Inferior parietal cortex (tissue), 1 donor: Measurements from ENCODE around the gene PTPRH.
A peak's percentile ranks its signal among the peaks of the same experiment; 100 is the strongest.
"Not testable (repeated sequence)": the region's sequence is repeated elsewhere in the genome, so short reads cannot be mapped to it uniquely, and the experiment has no call there.

Experiments
- DNase-seq: peaks from one replicate; pipeline ENCODE4 v3.0.0-alpha.2; 2016; ENCODE audit errors: extremely low spot score

The PTPRH gene

DNA sequence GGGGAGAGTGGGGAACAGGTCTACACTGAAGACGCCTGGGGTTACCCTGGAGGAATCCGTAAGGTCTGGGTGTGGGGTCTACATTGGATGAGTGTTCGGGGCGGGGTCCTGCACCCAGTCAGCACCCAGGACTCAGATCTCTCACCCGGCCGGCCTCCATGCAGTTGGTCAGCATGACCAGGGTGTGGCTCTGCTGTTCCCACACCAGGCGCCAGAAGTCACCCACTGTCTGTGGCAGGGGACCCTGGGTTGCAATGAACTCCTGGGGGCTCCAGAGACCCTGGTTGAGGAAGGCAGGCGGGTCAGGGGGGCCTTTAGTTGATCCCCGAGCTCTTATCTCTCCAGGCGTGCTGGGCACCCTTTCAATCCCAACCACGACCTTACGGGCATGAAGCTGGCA lies 23.2 kb downstream of the PTPRH start:
- no peak for DNase-seq

DNA sequence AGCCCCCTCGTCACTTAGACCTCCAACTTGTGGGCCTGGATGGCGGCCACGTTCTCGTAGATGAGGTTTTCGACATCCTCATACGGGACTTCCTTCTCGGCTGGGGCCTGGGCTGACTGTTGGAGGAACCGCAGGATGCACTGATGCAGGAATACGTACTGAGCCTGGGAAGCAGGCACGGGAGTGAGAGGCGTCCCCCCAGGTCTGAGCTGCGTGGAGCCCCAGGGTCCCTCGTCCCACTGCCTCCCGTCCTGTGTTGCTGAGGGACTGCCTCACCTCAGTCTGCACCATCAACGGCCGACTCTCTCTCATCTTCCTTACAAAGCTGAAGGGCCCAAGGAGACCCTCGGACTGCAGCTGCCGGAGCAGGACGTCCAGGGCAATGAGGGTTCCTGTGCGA lies 27.6 kb downstream of the PTPRH start:
- DNase-seq, result no peak

DNA sequence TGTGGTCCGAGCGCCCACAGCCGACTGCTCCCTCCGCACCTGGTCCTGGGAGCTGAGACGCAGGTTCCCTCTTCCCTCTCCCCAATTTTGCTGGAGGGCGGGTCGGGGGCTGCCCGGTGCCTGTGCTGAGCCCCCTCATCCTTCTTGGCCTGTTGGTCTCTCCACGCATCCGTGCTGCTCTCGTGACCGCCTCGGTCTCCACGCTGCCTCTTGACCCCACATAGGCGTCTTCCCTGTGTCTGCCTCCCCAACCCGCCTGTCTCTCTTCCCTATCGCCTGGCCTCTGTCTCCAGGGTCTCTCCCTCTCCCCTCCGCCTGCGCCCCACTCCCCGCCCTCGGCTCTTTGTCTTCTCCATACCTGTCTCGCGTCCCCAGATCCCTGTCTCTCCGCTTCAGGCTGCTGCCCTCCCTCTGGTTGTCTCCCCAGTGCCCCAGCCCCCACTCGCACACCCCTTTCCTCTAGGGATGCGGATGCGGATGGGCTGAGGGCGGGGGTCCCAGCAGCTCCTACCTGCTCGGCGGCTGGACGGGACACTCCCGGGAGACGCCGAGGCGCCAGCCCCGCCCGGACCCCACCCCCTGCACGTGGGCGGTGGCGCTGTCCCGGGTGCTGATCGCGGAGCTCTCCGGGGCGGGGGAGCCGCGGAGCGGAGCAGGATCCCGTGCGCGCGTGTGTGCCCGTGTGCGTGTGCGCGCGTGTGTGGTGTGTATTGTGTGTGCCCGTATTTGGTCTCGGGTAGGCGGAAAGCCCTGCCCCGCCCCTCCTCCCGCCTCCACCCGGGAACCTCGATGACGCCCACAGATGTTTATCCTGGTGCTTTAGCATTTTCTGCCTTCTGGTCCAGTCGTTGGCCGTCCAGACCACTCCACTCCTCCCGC lies 29.5 kb downstream of the PTPRH start, which contains the start of gene SYT5:
Gene SYT5 (minus strand): TSS at position 684 of the 879 bp plus-strand sequence. CDS start 1,248 bp downstream, outside the sequence.
- no peak for DNase-seq

DNA sequence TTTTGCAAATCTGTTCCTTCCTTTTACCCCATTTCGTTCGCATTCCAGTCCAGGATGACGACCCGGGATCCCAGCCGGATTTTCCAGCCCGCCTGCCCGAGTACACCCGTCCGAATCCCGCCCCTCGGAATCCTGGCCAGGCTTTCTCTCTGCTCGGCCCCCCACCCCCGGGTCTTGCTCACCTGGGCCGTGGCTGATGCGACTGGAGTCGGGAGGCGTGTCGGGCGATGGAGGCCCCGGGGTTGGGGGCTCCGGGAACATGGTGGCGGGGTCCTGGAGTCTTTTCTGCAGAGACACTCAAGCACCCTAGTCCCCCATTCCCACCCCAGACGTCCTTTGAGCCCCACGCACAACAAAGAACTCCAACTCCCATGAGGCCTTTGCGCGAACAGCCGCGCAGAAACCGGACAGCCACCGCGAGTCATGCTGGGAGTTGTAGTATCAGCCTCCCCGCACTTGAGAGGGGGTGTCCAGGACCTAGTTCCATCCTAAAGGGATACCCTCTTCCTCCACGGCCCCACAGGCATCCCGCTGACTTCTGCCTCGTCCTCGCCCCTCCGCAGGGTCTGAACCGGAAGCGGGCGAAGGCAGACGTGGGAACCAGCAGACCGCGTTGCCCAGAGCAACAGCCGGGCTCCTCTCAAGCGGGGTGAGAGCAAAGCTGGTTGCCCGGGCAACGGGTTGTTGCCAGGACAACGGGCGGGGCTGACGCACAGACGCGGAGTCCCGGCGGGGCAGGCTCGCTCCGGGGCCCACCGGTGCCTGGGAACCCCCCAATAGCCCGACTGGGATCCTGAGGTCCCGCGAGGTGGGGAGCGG lies 30.3 kb downstream of the PTPRH start:
- peak; percentile 80 for DNase-seq

DNA sequence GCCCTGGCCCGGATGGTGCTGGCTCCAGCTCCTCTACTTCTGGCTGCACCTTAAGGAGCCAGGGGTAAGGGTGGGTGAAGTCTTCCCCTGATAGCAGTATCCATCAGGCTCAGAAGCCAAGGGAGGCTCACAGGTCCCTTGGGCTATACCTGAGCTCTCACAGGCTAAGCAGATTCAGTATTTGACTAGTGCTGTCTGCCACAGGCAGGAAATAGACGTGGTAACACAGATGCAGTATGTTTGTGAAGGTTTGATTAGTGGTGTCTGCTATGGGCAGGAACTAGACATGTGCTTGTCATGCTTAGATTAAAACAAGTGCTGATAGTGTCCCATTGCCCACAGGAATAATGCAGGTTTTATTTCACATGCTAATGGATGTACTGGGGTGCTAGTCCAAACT lies 33.2 kb downstream of the PTPRH start:
- DNase-seq, result no peak

DNA sequence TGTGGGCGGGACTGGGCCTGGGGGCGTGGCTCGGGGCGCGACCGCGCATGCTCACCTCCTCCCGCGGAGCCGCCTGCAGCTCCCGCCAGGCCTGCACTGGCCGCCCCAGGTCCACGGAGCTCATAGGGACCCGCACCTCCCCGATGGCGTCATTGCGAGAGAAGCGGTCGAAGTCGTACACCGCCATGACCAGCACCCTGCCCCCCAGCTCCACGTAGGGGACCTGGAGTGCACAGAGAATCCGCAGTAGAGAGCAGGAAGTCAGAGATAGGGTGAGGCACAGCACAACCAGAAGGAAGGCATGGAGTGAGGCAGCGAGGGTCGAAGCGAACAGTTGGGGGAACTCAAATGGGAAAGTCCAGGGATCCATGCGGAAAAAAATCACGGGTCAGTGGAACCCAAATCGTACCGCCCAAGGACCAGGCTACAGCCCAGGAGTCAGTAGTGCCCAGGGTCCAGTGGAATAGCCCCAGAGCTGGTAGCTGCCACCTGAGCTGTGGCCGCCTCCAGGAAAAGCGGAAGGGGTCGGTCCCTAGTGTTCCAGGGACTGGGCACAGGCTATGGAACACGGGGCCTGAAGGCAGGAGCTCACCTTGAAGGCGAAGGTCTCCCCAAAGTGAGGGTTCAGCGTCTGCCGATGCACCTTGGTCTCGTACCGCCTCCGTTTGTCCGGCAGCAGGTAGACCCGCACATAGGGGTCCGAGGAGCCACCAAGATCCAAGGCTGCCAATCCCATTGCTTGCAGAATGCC lies 34.0 kb downstream of the PTPRH start:
- no peak for DNase-seq

DNA sequence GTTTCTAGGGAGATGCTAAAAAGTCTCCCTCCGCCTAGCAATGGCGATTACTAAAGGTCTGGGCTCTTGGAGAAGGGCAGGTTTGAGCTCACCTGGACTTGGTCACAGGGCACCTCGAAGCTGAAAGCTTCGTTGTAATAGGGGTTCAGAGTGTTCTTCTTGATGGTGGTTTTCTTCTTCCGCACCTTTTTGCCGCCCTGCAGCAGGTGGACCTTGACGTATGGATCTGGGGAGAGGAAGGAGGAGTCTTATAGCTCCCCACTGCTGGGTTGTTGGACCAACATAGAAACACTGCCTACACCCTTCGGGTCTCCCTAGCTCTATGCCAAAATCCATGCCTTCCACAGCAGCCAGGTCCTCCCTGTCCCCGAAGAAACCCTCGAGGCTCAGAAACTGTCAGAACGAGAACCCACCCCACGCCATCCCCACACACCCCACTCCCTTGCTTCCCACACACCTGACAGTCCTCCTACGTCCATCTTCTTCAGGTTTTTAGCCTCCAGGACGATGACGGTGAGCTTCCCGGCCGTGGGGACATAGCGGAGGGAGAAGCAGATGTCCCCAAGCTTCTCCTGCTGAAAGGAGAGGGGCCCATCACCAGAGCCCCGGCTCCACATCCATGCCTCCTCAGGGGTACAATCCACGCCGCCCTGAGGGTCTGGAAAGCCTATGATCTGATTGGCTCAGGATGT lies 34.7 kb downstream of the PTPRH start:
- no peak for DNase-seq

DNA sequence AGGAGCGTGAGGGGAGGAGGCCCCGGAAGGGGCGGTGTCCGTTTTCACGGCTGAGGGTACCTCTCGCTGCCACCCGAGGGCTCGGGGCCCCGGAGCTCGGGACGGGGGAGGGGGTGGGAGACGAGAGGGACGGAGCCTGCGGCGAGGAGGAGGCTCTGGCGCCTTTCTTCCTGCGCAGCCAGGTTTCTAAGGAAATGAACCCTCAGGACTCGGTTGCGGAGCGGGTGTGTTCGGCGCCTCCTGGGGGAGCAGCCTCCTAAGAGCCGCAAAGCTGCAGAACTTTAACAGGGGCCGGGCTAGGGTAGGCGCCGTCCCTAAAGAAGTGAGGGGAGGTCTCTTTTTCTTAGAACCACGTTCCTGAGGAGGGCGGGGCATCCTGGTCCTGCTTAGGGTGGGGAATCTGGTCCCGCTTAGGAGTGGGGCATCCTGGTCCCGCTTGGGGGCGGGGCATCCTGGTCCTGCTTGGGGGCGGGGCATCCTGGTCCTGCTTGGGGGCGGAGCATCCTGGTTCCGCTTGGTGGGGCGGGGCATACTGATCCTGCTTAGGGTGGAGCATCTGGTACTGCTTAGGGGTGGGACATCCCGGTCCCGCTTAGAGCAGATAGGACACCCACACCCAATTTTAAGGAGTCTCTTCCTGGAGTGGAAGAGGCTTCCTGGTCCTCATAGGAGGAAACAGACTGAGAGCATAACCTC lies 35.4 kb downstream of the PTPRH start:
- DNase-seq, result no peak

DNA sequence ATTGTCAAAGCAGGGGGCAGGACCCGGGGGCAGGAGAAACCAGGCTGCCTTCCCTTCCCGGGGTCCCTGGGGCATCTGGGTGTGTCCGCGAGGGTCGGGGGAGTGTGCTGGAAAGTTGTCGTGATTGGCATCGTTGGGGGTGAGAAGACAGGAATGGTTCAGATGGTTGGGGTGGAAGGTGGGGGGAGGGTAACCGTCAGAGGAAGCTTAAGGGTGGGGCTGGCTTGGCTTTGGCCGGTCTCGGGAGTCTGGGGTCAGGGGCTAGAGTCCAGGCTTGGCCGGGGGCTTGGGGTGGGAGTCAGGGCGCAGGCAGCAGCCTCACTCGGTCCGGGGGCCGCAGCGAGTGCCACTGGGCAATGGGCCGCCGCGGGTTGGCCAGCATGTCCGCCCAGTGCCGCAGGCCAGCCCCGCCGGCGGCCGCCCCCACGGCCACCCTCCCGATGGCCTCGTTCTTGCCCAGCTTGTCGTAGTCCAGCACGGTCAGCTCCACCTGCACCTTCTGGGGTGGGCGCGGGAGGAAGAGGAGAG lies 36.1 kb downstream of the PTPRH start:
- no peak for DNase-seq

DNA sequence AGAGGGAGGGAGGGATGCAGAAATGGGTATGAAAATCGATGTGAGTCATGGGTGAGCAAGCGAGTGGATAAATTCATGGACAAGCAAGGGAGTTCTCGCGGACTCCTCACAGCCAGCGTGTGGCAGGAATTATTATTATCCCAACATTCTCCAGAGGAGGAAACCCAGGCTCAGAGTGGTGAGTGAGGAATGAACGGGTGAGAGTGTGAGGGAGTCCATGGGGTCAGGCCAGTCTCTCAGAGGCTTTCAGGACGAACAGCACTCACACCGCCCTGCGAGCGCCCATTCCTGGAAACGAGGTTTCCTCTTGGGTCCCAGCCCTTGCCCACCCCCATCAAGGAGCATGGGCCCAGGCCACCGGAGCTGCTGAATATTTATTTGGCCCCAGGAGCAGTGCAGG lies 36.6 kb downstream of the PTPRH start:
- no peak for DNase-seq

DNA sequence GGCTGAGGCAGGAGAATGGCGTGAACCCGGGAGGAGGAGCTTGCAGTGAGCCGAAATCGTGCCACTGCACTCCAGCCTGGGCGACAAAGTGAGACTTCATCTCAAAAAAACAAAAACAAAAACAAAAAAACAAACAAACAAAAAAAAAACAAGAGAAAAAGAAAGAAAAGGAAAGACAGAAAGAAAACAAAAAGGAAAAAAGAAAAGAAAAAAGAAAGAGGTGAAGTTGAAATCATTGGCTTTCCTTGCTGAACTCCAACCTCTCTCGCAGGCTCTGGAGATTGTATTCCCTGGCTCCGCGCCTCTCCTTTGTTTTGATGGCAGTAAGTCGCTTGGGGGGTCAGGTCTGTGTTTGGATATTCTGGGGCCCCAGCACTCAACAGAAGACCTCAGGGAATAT lies 37.0 kb downstream of the PTPRH start:
- not testable (repeated sequence) for DNase-seq

DNA sequence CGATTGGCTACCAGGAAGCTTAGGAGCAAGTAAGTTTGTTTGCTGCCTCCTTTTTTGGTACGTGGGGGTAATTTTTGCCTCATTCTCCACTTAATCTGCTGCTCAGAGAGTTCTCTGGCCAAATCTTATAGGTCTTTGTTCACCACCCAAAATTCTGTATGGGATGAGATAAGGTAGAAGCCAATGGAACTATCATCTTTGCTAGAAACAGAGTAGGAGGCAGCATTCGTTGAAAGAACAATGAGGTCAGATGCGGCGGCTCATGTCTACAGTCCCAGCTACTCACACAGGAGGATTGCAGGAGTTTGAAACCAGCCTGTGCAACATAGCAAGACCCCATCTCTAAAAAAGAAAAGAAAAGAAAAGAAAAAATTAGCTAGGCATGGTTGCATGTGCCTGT lies 37.9 kb downstream of the PTPRH start:
- no peak for DNase-seq

DNA sequence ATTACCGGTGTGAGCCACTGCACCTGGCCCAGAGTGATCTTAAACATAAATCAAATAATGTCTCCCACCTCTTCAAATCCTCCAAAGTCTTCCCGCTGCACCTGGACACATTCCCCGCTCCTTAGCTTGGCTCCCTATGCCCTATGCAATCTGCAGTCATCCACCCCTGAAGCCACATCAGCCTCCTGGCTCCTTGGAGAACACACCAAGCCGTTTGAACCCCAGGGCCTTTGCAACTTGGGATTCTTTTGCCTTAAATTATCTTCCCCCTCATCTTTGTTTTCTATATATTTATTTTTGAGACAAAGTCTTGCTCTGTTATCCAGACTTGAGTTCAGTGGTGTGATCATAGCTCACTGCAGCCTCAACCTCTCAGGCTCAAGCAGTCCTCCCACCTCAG lies 40.2 kb downstream of the PTPRH start:
- DNase-seq, result no peak

DNA sequence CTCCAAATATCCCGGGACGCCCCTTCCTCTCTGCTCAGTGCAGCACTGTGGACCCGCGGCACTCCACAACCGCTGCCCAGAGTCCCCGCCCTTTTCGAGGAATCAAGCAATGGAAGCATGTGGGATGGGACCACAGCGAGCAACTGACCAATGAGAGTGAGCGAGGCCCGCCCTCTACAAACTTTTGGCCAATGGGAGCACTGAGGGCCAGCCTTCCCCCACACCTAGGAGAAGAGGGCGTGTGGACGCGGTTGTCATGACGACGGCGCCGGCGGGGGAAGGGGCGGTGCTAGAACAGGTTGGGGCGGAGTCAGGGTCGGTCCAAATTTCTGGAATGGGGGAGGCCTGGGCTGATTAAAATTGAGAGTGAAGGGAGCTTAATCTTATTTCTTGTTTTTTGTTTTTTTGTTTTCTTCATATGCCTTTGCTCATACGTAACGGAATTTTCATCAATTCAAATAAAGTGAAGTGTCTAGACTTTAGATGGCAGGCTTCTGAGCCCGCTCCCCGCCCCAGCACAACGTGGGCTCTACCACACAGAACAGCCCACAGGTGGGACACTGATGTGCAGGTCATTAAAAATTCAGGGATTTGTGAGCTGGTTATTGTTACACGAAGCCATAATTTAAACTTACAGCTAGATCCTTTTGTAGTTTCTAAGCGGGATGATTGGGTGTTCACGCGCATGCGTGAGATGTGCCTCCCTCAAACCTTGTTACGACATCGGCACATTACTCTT lies 42.6 kb downstream of the PTPRH start, which contains the start of gene DNAAF3:
Gene DNAAF3 (minus strand): TSS at position 84 of the 739 bp plus-strand sequence. CDS start 200 bp downstream, outside the sequence.
- peak; percentile 84 for DNase-seq

DNA sequence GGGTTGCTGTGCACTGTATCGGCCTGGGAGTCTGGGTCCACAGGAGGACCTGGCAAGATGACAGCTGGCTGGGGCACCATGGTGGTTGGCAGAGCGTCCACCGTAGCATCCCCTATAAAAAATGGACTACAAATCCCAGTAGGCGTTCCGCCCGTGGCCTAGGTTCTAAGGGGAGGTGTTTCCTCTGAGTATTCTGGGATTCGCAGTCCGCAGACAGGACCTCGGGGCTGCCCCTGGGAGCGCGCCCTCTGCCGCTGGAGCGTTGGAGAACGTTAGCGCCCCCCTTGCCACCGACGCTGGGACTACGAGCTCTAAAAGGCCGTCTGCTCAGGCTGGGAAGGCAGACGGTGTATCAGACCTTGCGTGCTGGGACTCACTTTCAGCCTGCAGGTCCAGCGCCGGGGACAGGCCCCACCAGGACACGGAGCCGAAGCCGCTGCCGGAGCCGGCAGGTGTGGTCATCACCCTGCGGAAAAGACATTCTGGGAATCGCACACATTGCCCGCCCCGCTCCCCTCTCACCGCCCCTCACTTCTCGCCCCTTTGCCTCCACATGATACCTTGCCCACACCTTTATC lies 43.3 kb downstream of the PTPRH start:
- no peak for DNase-seq

DNA sequence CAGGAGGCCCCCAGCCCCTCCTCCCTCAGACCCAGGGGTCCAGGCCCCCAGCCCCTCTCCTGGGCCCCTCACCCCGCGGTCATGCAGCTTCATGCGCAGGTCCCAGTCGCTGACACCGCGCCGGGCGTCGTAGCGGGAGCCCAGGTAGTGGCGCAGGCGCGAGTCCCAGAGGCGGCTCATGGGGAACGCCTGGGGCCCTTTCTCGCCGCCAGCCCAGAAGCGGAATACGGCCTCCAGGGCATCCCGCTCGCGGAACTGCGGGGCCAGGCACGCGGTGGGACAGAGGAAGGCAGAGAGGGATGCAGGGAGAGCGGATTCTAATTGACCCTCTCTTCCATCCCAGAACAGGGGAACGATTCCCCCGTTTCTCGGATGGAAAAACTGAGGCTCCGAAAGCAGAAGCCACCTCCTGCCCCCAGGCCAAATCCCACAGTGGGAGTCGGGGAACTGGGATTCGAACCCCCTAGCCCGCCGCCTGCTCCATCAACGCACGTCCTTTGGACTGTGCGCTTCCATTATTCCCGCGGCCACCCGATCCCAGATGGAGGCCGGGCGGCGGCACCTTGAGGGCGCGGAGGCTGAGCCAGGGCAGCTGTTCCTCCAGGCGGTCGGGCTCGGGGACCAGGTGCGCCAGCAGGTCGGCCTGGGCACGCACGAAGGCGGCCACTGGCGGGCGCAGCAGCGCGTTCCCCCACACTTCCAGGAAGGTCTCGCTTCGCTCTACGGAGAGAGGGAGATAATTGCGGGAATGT lies 47.6 kb downstream of the PTPRH start:
- DNase-seq, result no peak

DNA sequence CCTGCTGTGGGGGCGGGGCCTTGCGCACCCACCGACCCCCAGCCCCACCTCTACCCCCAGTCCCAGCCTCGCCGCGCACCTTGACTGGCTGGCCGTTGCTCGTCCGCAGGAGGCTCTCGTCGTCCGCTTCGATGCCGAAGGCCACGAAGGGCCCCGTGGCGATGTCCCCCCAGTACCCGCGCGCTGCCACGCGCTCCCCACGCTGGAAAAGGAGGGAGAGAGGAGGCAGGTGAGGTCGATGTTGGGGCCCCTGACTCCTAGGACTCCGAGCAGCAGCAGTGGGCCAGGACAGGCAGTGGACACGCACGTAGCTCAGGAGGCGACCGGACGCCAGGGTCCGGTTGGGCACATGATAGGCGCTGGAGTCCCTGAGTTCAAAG lies 48.3 kb downstream of the PTPRH start:
- DNase-seq, result no peak

DNA sequence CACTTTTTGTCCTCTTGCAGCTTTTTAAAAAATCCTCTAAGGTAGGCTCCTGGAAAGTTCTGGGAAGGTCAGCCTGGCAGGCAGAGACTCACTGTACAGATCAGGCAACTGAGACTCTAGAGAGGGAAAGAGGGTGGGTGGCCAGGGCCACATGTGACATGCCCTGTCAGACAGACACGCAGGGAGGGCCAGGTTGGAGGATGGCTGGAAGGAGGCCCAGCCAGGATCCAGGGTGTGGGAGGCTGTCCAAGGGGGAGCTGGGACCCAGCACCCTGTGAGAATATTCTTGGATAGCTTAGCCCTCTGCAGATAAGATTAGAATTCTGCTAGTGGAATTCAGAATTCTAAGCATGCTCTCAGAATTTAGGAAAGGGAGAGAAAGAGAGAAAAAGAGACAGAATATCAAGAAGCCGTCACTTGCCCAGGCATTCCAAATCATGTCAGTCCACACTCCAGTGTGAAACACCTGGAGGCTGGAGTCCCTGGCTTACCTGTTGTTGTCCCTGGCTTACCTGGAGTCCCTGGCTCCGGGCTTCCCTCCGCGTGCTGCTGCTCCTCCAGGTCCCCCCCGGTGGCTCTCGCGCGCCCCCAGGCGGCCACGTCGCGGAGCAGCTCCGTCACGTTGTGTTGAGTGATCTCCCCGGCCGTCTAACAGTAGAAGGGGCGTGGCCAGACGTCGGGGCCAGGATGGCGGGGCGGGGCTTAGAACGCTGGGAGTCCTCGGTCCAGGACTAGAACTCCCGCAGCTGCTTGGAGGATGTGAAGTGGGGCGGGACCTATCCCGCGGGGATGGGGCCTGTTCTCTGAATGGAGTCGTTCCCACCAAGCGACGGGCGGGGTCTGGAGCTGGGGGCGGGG lies 48.9 kb downstream of the PTPRH start:
- DNase-seq, result peak; percentile 64
